HepG2 (cell line): ENCODE data around the gene ZBTB21. TPM values are rescaled to one million over a fixed set of nuclear protein-coding genes. Genes with fewer than 3 reads are reported as not detected.

ENCODE experiments used
- ATAC-seq: fragments of 200-7000 bp; cut with Tn5 transposase; 3 replicates; pipeline ENCODE4 v1.9.1; 2020; ENCODE audit warnings: mild to moderate bottlenecking, moderate library complexity
- BruUV-seq: library from RNA; stranded (reverse); fragments of 400-500 nt; replicated peaks from 2 replicates; lab custom pipeline; 2021; lab: Mats Ljungman, UMichigan
- CTCF ChIA-PET: fragments of 300-600 bp; formaldehyde crosslinking; extraction: SDS; loops from one replicate; lab custom pipeline; 2021; ENCODE audit warnings: low total read pairs, inconsistent platforms, low intra/inter-chr PET ratio; lab: Yijun Ruan, JAX
- POLR2A ChIA-PET: fragments of 350-600 bp; sonication (Branson Sonifier 250); formaldehyde crosslinking; loops from one replicate; lab custom pipeline; 2020; ENCODE audit warnings: antibody characterized with exemption, inconsistent platforms; lab: Yijun Ruan, JAX
- DNase-seq: peaks from one replicate; pipeline ENCODE4 v3.0.0-alpha.2; 2015; ENCODE audit warnings: low spot score
- FAIRE-seq: peaks from 3 replicates; lab custom pipeline; 2011; peaks lifted over from hg19 to GRCh38; lab: Jason Lieb, UNC
- H2AFZ ChIP-seq: one replicate; pipeline ENCODE4 v1.6.1; 2011; ENCODE audit warnings: low read length, inconsistent platforms
- H3K27ac ChIP-seq: fragments of 300-600 bp; 3 replicates; pipeline ENCODE4 v1.8.0; 2011; ENCODE audit warnings: mixed run types, mild to moderate bottlenecking, mixed read lengths, low read length, inconsistent platforms; ENCODE audit not compliant: insufficient read depth; ENCODE audit errors: extremely low read length
- H3K27me3 ChIP-seq, 2 experiments: fragments of 200-600 bp in 1 of 2; 2 replicates in 1 of 2; 3 replicates in 1 of 2; pipeline versions ENCODE4 v1.6.0 to v1.8.0; 2011; ENCODE audit warnings: low read length in 2 of 2, mild to moderate bottlenecking in 2 of 2, moderate library complexity in 2 of 2, inconsistent platforms in 1 of 2; ENCODE audit not compliant: insufficient read depth in 2 of 2, control insufficient read depth in 1 of 2
- H3K36me3 ChIP-seq, 2 experiments: fragments of 200-600 bp in 1 of 2; replicated peaks in 1 of 2; 2 replicates in 1 of 2; 3 replicates in 1 of 2; pipeline versions ENCODE4 v1.5.1 to v1.8.0; 2011; ENCODE audit warnings: low read length in 2 of 2, inconsistent platforms in 1 of 2; ENCODE audit not compliant: insufficient read depth in 2 of 2, control insufficient read depth in 1 of 2
- H3K4me1 ChIP-seq: 2 replicates; pipeline ENCODE4 v1.5.1; 2012; ENCODE audit warnings: low read length, inconsistent platforms; ENCODE audit not compliant: insufficient read depth
- H3K4me2 ChIP-seq: 2 replicates; pipeline ENCODE4 v1.6.0; 2011; ENCODE audit warnings: low read depth, low read length, inconsistent platforms
- H3K4me3 ChIP-seq, 3 experiments: fragments of 200-600 bp in 1 of 3; sonication (generic), shearing (Covaris generic) in 1 of 3; replicated peaks in 1 of 3; 2 replicates each; pipeline ENCODE4 v1.5.1; 2011 to 2016; ENCODE audit warnings: low read length in 3 of 3, inconsistent platforms in 2 of 3, low read depth in 2 of 3, mild to moderate bottlenecking in 2 of 3, control low read depth in 1 of 3, mixed read lengths in 1 of 3; ENCODE audit not compliant: insufficient read depth in 1 of 3
- H3K79me2 ChIP-seq: one replicate; pipeline ENCODE4 v1.6.1; 2011; ENCODE audit warnings: low read length, inconsistent platforms; ENCODE audit not compliant: insufficient read depth
- H3K9ac ChIP-seq: 2 replicates; pipeline ENCODE4 v1.6.0; 2011; ENCODE audit warnings: mild to moderate bottlenecking, low read depth, low read length, inconsistent platforms; ENCODE audit not compliant: insufficient read depth
- H3K9me3 ChIP-seq: 2 replicates; pipeline ENCODE4 v1.5.1; 2012; ENCODE audit warnings: mild to moderate bottlenecking, low read length
- H4K20me1 ChIP-seq: 2 replicates; pipeline ENCODE4 v1.6.0; 2011; ENCODE audit warnings: inconsistent platforms, mild to moderate bottlenecking, low read length, moderate library complexity; ENCODE audit not compliant: insufficient read depth
- MTA1 ChIP-seq: sonication (generic); formaldehyde crosslinking; IDR thresholded peaks from 2 replicates; pipeline ENCODE4 v1.4.0; 2020; ENCODE audit warnings: missing genetic modification reagents, mild to moderate bottlenecking, borderline replicate concordance
- SNAI1 ChIP-seq: sonication (generic); formaldehyde crosslinking; IDR thresholded peaks from 2 replicates; pipeline ENCODE4 v1.5.0; 2020; ENCODE audit warnings: mild to moderate bottlenecking, missing genetic modification reagents, borderline replicate concordance
- SOX5 ChIP-seq: IDR thresholded peaks from 2 replicates; pipeline ENCODE4 v1.6.1; 2016; ENCODE audit warnings: borderline replicate concordance
- ZFP90 ChIP-seq: sonication (generic); formaldehyde crosslinking; IDR thresholded peaks from 2 replicates; pipeline ENCODE4 v1.8.0; 2022; ENCODE audit warnings: missing genetic modification reagents, mild to moderate bottlenecking, inconsistent platforms, borderline replicate concordance
- ZHX1 ChIP-seq: sonication (generic); formaldehyde crosslinking; IDR thresholded peaks from 2 replicates; pipeline ENCODE4 v1.8.1; 2022; ENCODE audit warnings: low read depth, mild to moderate bottlenecking, missing genetic modification reagents
- ZNF841 ChIP-seq: sonication (generic); formaldehyde crosslinking; IDR thresholded peaks from 2 replicates; pipeline ENCODE4 v1.8.1; 2023; ENCODE audit warnings: missing genetic modification reagents, borderline replicate concordance
- WGBS: methylation state at CpG from one replicate; pipeline ENCODE4 v1.1.6; 2017; ENCODE audit warnings: low lambda C conversion rate; 5-methylcytosine and 5-hydroxymethylcytosine counted together
- in situ Hi-C: cut with HindIII; loops from 2 replicates; pipeline ENCODE4 v1.10.0; 2017; ENCODE audit warnings: low pct_unique_long_range_greater_than_20kb; ENCODE audit not compliant: extremely low pct_ligation_motif_present
- intact Hi-C: fragments of 100-400 bp; cut with micrococcal nuclease; formaldehyde crosslinking; loops from one replicate; pipeline ENCODE4 v1.10.0; 2022; ENCODE audit not compliant: unreplicated experiment
- polyA plus RNA-seq, 8 experiments: library from polyadenylated mRNA; depleted of rRNA in 3 of 8; stranded (reverse) in 7 of 8; unstranded in 1 of 8; fragments of >200 nt; fragmentation: Illumina TruSeq in 4 of 8; extraction: Trizol in 4 of 8; gene quantifications; 2 replicates each; pipeline versions ENCODE4 v1.2.1 to v1.2.3, GENCODE V29; 2011 to 2016; ENCODE audit warnings: low read depth in 4 of 8, missing spikeins in 1 of 8, mixed read lengths in 1 of 8; ENCODE audit not compliant: insufficient read depth in 1 of 8
- total RNA-seq, 5 experiments: library from RNA; depleted of rRNA; stranded (reverse); fragments of >200 nt; fragmentation: Illumina TruSeq; extraction: Trizol; gene quantifications; 2 replicates each; pipeline ENCODE4 v1.2.3, GENCODE V29; 2016; ENCODE audit warnings: low read depth in 1 of 5
- TF ChIP-seq, protein P1 (sequence below): sonication (generic); formaldehyde crosslinking; IDR thresholded peaks from 2 replicates; pipeline ENCODE4 v1.4.0; 2020; ENCODE audit warnings: missing genetic modification reagents, borderline replicate concordance

The ZBTB21 gene
- total and polyA plus RNA-seq, 2 of the 13 experiments (the other 11 are each of a cell fraction or from before 2014, with no cell fraction given), result 4.5 to 6.1 TPM

- POLR2A ChIA-PET, result no interaction called here
- H4K20me1 ChIP-seq, result no peaks in the 10 kb centered on the region
- TF ChIP-seq SOX5 (CRISPR knock-in tag), result no peak
- TF ChIP-seq MTA1 (CRISPR knock-in tag), result no peak
- TF ChIP-seq SNAI1 (CRISPR knock-in tag), result no peak
- TF ChIP-seq ZHX1 (CRISPR knock-in tag), result no peak
- TF ChIP-seq, protein P1, sequence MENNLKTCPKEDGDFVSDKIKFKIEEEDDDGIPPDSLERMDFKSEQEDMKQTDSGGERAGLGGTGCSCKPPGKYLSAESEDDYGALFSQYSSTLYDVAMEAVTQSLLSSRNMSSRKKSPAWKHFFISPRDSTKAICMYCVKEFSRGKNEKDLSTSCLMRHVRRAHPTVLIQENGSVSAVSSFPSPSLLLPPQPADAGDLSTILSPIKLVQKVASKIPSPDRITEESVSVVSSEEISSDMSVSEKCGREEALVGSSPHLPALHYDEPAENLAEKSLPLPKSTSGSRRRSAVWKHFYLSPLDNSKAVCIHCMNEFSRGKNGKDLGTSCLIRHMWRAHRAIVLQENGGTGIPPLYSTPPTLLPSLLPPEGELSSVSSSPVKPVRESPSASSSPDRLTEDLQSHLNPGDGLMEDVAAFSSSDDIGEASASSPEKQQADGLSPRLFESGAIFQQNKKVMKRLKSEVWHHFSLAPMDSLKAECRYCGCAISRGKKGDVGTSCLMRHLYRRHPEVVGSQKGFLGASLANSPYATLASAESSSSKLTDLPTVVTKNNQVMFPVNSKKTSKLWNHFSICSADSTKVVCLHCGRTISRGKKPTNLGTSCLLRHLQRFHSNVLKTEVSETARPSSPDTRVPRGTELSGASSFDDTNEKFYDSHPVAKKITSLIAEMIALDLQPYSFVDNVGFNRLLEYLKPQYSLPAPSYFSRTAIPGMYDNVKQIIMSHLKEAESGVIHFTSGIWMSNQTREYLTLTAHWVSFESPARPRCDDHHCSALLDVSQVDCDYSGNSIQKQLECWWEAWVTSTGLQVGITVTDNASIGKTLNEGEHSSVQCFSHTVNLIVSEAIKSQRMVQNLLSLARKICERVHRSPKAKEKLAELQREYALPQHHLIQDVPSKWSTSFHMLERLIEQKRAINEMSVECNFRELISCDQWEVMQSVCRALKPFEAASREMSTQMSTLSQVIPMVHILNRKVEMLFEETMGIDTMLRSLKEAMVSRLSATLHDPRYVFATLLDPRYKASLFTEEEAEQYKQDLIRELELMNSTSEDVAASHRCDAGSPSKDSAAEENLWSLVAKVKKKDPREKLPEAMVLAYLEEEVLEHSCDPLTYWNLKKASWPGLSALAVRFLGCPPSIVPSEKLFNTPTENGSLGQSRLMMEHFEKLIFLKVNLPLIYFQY (CRISPR knock-in tag), result no peak
- TF ChIP-seq ZNF841 (CRISPR knock-in tag), result no peak
- no peak for TF ChIP-seq ZFP90 (CRISPR knock-in tag)
- FAIRE-seq (no peak), ATAC-seq (no peak), DNase-seq (no peak)
- peaks cover 20% of the 10 kb centered on the region for H3K4me1 ChIP-seq
- no peak overlapping the region for H3K9ac ChIP-seq
- in situ Hi-C loops, result no loop called here
- intact Hi-C loops, result no loop called here
- 46% methylated on average over 10 of the region's 11 CpGs for WGBS
- no peak overlapping the region for H3K4me2 ChIP-seq
- H3K9me3 ChIP-seq, result no peaks in the 10 kb centered on the region
- H3K36me3 ChIP-seq, result no peaks in the 10 kb centered on the region
- CTCF ChIA-PET, result no interaction called here
- no peaks in the 10 kb centered on the region for H3K79me2 ChIP-seq
- no TSS peak for BruUV-seq
- H3K27ac ChIP-seq, result no peak overlapping the region
- peaks cover 12 to 85% of the 10 kb centered on the region in 2 experiments for H3K27me3 ChIP-seq
- H2AFZ ChIP-seq, result no peak overlapping the region
- no peak overlapping the region for H3K4me3 ChIP-seq
Observed at GRCh38 chr21:42057851-42058437, 47.8 kb upstream of the ZBTB21 start.
